ENCODE data around the gene SMYD4.

SMYD4 gene

DNA sequence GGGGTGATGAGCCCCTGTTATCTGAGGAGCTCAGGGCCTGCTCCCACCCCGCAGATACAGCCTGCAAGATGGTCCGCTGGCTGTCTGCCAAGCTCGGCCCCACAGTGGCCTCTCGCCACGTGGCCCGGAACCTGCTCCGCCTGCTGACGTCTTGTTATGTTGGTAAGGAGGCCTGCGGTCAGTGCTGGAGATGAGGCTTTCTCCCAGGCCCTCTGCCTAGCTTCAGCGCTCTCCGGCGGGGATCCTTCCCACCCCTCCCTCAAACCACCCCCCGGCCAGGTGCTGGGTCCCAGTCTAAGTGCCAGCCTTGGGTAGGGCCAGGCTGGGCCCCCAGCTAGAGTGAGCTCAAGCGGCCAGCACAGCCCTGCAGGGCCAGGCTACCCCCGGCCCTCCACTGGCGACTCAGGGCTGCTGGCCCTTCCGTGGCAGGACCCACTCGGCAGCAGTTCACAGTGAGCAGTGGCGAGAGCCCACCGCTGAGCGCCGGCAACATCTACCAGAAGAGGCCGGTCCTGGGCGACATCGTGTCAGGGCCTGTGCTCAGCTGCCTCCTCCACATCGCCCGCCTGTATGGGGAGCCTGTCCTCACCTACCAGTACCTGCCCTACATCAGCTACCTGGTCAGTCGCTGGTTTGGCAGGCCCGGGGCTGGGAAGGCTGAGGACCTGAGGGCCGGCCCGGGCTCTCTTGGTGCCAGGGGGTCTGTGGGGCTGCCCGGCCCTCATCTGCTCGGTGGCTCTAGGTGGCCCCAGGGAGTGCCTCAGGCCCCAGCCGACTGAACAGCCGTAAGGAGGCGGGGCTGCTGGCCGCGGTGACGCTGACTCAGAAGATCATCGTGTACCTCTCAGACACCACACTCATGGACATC, 99.1 kb downstream of the SMYD4 start:
- DNase-seq (ENCODE audit: low spot score): no peak

DNA sequence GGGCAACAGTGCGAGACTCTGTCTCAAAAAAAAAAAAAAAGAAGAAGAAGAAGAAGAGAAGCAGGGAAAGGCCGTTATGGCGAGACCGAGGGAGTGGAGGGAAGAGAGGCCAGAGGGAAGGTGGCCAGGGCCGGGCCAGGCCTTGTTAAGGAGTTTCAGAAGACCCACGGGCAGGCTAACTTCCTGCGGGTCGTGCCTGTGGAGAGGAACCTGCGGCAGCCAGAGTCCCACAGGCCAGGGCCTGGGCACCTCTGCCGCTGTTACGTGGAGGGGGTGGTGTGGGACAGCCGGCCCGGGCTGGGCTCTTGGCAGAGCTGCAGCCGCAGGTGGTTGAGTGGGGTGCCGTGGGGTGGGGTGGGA, 99.8 kb downstream of the SMYD4 start:
- no peak for DNase-seq (ENCODE audit: low spot score)
